ENCODE data around the gene LCE6A.

LCE6A gene

GRCh38 chr1:152876827-152877226 lies 34.2 kb downstream of the LCE6A start:
- no peak for DNase-seq

GRCh38 chr1:152878042-152878441 lies 35.4 kb downstream of the LCE6A start, which contains the start of gene SMCP:
SMCP (plus strand) TSS chr1:152878322; CDS start chr1:152884423, 6,101 bp downstream.
- DNase-seq, result peak; percentile 24 to 40

GRCh38 chr1:152879559-152880198 lies 37.0 kb downstream of the LCE6A start:
- DNase-seq, result no peak

GRCh38 chr1:152880316-152880715 lies 37.7 kb downstream of the LCE6A start:
- DNase-seq, result no peak

- no peak for DNase-seq
These were observed 38.3 kb downstream of the LCE6A start for GRCh38 chr1:152880907-152881306.

- peak in 1 of 2 donors; percentile 3 for DNase-seq
These were observed 41.4 kb downstream of the LCE6A start for GRCh38 chr1:152884085-152884484.

- DNase-seq, result no peak
These were observed 41.9 kb downstream of the LCE6A start for GRCh38 chr1:152884506-152884905.

- DNase-seq, result no peak
These were observed 42.4 kb downstream of the LCE6A start for GRCh38 chr1:152884966-152885624.

GRCh38 chr1:152886085-152886484 lies 43.4 kb downstream of the LCE6A start:
- DNase-seq, result no peak

- DNase-seq, result no peak
These were observed 44.2 kb downstream of the LCE6A start for GRCh38 chr1:152886758-152887409.

GRCh38 chr1:152888126-152888525 lies 45.5 kb downstream of the LCE6A start:
- no peak for DNase-seq
